ENCODE results near the gene GAD2.

Gene GAD2

GRCh38 chr10:26225322-26225721 is 8.7 kb downstream of the GAD2 start:
- no peak for DNase-seq

GRCh38 chr10:26227786-26228185 is 11.2 kb downstream of the GAD2 start:
- no peak for DNase-seq

- no peak for DNase-seq
These were observed 15.6 kb downstream of the GAD2 start for GRCh38 chr10:26232174-26232573.

GRCh38 chr10:26235761-26236160 is 19.2 kb downstream of the GAD2 start:
- no peak for DNase-seq

GRCh38 chr10:26238378-26238777 is 21.8 kb downstream of the GAD2 start:
- no peak for DNase-seq

GRCh38 chr10:26242706-26243350 is 26.3 kb downstream of the GAD2 start:
- DNase-seq: no peak

GRCh38 chr10:26243351-26243720 is 26.8 kb downstream of the GAD2 start:
- DNase-seq: no peak

GRCh38 chr10:26249681-26250080 is 33.1 kb downstream of the GAD2 start:
- no peak for DNase-seq

- no peak for DNase-seq
These were observed 35.4 kb downstream of the GAD2 start for GRCh38 chr10:26251925-26252324.

- DNase-seq: no peak
These were observed 38.0 kb downstream of the GAD2 start for GRCh38 chr10:26254616-26255015.

- no peak for DNase-seq
These were observed 42.8 kb downstream of the GAD2 start for GRCh38 chr10:26259341-26259740.

- DNase-seq: no peak
These were observed 53.2 kb downstream of the GAD2 start for GRCh38 chr10:26269754-26270153.

GRCh38 chr10:26274391-26274790 is 57.8 kb downstream of the GAD2 start:
- no peak for DNase-seq

- no peak for DNase-seq
These were observed 61.7 kb downstream of the GAD2 start for GRCh38 chr10:26278295-26278694.

GRCh38 chr10:26290236-26290635 is 73.7 kb downstream of the GAD2 start:
- DNase-seq: no peak

GRCh38 chr10:26291721-26292480 is 75.3 kb downstream of the GAD2 start:
- DNase-seq: no peak

- no peak for DNase-seq
These were observed 79.8 kb downstream of the GAD2 start for GRCh38 chr10:26296360-26296759.

GRCh38 chr10:26300001-26300400 is 83.4 kb downstream of the GAD2 start:
- DNase-seq: no peak

GRCh38 chr10:26303366-26303765 is 86.8 kb downstream of the GAD2 start:
- DNase-seq: no peak

- DNase-seq: no peak
These were observed 93.8 kb downstream of the GAD2 start for GRCh38 chr10:26310361-26310760.

GRCh38 chr10:26311383-26311940 is 94.9 kb downstream of the GAD2 start:
- no peak for DNase-seq

- no peak for DNase-seq
These were observed 97.9 kb downstream of the GAD2 start for GRCh38 chr10:26314265-26315013.

- DNase-seq: no peak
These were observed 102.1 kb downstream of the GAD2 start for GRCh38 chr10:26318672-26319071.

- DNase-seq: no peak
These were observed 106.6 kb downstream of the GAD2 start for GRCh38 chr10:26323219-26323618.

Data from SIG-M5 (cell line).